GM18861 (cell line): ENCODE data around the gene TTLL11.
A peak's percentile ranks its signal among the peaks of the same experiment; 100 is the strongest.

ENCODE experiments used
- ATAC-seq: cut with Tn5 transposase; IDR thresholded peaks from one replicate; pipeline ENCODE4 v1.9.1; 2021; ENCODE audit not compliant: unreplicated experiment

The TTLL11 gene

DNA sequence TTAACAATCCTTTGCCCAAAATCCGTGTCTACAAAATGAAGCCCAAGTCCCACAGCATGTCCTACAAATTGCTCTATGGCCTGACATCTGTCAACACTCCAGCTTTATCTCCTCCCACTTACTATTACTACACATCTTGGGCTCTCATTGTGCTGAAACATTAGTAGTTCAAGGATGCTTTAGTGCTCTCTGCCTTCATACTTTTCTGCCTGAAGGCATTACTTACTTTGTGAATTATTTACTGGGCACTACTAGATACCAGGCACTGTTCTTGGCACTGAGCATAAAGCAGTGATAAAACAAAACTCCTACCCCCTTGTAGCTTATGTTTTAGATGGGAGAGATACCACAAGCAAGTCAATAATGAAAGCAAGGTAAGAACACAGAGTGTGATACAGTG lies 113.4 kb downstream of the TTLL11 start:
- ATAC-seq, result no peak

DNA sequence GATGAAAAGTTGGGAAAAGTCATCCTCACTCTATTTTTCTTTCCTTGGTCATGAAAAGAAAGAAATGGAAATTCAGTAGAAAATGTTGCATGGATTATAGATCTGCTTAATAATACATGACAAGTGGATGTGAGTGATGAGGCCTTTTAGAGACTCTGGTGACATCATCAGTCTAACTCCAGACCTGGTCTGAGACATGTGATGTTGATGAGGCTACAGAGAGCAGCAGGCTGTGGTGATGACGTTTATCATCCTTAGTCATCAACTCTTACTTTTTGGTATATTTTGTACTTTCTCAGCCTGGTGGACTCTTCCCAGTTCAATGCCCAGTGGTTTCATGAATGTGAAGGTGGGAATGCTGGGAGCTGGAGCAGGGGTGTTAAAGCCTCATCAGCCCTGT lies 116.4 kb downstream of the TTLL11 start:
- ATAC-seq, result no peak

DNA sequence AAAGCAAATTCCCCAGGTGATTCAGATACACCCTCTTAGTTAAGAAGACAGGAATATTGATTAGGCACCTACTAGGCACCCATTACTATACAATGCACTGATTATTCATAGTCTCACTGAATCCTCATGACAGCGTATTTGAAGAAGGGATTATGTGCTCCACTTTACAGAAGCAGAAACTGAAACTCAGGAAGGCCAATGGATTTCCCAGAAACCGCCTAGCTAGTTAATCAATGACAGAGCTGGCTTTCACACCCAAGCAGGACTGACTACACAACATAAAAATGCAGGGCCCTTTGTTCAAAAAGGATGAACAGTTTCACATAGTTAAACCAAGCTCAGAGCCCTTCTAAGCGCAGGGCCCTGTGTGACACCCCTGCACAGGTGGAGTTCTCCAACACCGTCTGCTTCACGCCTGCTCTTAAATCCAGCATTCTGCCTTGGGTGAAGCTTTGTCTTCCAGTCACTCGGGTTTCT lies 117.3 kb downstream of the TTLL11 start:
- no peak for ATAC-seq

DNA sequence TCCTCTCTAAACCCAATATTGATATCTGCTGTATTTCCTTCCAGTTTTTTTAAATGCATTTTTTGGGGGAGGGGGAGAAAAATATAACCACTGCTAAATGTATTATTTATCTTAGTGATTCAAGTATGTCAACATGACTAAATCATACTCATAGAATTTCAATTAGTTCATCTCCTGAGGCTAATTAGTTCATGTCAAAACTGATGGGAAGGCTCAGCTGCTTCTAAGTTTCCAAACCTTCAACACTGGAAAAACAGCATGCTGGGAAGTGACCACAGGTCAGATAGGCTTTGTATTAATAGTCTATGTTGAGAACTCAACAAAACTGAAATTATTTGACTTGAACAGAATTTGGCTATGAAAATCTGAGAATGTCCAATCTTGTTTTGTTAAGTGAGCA lies 118.7 kb downstream of the TTLL11 start:
- no peak for ATAC-seq

DNA sequence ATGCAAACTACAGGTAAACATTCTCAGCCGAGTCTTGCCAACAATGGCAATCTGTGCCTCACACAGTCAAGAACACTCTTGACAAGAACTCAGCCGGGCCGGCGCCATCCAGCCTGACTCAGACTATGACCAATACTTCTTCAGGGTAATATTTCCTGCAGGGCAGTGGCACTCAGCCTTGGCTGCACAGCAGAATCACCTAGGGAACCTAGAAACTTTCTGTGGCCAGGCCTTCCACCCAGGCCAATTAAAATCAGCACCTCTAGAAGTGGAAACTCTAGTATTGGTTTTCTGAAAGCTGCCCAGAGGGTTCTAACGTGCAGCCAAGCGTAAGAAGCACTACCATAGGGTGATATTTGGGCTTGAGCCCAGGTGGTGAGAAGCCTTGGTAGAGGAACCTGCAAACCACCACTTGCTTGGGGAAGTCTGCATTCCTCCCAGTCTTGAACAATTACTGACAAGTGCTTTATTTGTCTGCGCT lies 120.6 kb downstream of the TTLL11 start:
- peak; percentile 91 for ATAC-seq

DNA sequence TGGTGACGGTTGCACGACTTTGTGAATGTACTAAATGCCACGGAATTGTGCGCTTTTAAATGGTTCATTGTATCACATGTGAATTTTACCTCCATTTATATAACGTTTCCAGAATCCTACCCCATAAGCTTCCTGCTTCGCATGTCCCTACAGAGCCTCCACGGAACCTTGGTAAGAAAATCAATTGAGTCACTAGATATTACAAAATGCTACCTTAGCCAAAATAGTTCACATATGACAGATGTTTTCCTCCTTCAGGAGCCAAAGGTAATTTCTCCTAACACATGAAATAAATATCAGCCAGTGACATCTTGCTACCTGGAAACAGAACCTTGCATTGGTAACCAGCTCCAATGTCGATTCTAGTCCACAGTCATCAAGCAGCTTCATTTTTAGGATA lies 125.1 kb downstream of the TTLL11 start:
- ATAC-seq, result no peak

DNA sequence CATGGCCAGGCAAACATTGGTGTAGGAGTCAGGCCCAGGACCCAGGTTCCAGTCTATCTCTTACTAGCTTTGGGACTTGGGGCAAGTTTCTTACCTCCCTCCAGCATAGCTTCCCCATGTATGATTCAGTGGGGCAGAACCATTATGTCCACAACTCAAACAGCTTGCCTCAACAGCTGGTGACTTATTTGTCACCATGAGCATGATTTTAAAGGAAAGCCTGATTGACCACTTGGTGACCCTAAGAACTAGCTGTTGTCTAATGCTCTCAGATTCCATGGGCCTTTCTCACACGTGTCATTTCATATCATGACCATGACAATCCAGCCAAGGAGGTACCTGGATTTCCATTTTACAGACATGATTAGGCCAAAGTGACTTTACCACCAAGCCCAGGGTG lies 126.4 kb downstream of the TTLL11 start:
- no peak for ATAC-seq

DNA sequence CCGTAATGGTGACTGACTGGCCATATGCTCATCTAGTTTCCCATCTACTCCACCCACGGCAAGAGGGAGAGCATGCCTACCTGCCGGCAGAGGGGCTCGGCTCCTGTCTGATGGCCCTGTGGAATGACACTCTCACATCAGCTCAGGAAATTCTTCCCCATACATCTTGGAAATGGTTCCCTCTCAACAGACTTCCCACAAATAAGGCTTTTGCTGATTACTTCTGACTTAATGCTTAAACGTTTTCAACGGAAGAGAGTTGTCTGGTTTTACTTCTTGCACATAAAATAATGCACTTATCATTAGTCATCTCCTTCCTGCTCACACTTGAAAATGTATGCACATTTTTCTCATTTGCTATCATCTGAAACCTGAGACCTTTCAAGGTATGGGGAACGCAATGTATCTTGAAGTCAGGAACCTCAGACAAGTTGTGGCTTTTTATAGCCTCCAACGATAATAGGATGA lies 129.5 kb downstream of the TTLL11 start:
- ATAC-seq, result no peak

DNA sequence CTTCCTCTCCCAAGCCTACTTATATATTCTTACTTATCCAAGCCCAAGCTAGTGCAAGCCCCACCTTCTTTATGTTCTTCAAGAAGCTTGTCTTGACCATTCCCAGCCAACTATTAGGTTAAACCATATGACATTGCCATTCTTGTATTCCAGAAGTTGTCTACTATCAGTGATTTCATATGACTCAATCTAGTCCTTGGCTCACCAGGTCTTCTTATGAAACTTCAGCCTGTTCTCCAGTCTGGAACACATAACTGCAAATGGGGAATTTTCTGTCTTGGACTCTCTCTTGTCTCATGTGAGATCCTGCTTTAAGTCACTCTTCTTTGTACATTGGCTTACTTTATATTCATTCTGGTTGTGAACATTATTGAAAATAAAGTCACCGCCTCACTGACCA lies 130.7 kb downstream of the TTLL11 start:
- ATAC-seq, result no peak

DNA sequence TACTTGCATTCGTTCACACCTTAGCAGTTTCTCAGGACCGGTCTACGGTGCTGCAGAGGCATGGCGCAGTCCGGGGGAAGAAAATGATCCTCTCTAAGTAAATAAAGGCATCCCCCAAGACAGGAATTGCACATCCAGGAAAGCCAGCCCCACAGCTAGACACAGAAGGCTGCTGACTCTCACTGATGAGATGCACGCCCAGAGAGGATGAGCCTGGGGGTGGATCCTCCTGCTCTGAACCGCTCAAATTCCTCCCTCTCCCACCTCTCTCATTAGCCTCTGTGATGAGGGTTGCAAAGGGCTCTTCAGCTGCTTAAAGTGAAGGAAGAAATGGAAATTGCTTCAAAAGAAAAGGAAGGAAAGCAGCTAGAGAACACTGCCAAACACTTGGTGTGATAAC lies 132.4 kb downstream of the TTLL11 start:
- ATAC-seq, result no peak

DNA sequence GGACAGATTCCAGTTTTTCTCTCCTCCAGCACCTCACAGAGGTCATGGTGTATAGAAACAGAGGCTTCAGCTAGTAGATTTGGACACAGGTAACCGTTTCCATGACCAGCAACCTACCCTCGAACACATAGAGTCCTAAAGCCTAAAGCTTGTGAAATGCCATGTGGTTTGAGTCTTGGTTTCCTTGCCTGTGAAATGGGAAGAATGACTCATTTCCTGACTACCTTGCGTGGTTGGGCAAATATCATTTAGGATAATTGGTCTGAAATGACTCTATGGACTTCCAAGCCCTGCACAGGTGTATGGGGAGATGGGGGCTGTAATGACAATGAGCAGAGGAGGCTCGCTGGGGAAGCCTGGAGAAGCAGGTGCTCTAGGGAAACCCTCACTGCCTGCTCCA lies 134.6 kb downstream of the TTLL11 start:
- ATAC-seq, result no peak

DNA sequence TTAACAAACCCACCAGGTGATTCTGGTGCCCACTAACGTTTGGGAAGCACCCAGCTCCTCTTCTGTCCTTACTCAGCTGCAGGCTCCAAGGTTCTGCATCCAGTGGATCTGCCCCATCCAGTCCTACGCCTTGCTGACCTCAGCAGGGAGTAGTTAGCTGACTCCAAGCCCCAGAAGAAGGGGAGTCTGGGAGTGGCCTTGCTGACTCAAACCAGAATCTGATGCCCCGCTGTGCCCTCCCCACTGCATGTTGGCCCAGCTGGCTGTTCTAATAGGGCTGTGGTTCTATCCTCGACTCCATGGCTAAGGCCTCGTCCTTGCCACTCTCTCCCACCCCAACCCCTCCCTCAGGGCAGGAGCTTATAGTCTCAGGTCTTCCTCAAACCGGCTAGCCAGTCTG lies 136.3 kb downstream of the TTLL11 start:
- no peak for ATAC-seq

DNA sequence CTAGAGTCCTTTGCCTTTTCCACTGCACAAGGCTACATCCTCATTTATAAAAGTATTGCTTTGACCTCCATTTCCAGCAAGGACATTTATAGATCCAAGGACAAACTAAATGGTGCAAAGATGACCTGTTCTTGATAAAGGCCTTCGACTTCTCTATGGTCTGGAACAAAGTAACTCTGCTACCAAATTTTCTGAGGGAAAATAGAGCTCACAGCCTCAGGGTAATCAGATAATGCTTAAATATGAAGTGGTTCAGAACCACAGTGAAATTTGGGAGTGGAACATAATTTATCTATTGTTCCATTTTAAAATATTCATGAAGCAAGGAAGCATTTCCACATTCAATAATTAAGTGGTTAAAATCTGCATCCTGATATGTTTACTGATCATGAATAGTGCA lies 137.5 kb downstream of the TTLL11 start:
- no peak for ATAC-seq

DNA sequence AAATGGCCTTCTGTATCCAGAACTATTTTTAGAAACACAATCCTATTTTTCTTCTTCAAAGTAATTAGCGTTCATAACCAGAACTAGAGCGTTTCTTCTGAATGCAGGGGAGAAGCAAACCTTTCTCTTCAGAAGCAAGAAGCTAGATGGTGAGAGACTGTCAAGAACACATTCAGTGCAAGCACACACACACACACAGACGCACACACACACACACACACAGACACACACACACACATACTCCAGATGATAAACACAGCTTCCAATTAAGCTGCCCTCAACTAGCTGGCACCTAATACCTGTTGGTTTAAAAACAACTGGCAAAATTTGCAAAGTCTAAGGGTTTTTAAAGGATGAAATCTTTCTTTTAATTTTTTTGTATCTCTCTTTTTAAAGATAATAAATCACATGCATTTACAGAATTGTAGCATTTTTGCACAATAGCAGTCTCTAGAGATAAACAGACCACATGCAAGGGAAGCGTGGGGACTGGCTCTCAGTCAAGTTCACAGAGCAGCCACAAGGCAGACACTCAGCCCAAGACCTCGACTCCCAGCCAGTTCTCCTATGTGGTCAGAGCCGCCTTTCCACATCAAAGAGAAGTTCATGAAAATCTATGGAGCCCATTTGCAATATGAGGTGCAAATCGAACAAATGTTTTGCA lies 138.5 kb downstream of the TTLL11 start:
- ATAC-seq, result no peak

DNA sequence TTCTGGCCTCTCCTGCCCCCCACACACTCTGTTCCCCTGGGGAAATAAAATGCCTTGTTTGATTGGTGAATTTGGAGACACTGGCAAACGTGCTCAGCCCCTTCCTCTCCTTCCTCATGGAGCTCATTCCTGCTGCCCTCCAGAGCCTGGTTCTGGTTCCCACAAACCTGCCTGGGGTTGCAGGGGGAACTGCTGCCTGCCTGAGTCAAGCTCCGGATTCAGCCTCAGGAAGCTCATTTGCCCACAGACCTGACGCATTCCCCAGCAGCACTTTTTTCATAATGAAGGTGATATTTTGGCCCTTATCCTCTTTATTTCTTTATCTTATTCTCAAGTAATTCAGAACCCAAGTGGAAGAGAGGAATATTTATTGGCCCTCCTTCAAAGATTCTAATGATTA lies 140.5 kb downstream of the TTLL11 start:
- ATAC-seq, result no peak

DNA sequence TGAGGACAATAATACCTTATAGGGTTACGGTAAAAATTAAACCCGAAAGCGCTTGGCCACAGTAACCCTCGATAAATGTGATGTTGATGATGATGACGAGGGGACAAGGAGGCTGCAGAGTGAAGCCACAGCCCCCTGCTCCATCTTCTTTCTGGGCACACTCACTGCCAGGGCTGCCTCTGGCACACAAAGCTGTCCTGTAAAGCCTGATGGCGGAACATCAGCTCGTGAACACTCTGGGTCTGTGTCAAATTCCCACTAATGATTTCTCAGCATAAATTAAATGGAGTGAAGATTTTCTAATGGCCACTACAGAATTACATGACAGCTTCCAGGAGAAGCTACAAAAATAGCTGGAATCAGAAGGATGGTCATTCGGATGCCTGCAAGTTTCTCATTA lies 142.2 kb downstream of the TTLL11 start:
- ATAC-seq, result no peak

DNA sequence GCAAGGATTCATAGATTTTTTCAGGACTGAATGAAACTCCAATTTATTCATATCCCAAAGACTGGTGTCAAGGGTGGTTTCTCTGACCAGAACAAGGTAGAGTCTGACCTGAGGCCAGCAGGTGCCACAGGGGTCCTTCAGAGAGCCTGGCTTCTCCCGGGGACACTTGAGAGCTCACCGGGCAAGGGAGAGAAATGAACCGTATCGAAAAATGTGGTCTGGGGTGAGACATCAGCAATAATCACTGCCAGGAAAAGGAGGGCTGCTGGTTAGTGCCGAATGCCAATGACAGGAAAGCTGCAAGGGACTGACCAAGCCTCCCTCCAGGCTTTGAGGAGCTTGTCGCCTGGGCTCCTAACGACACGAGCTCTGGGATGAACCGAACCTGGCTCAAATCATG lies 142.7 kb downstream of the TTLL11 start:
- no peak for ATAC-seq

DNA sequence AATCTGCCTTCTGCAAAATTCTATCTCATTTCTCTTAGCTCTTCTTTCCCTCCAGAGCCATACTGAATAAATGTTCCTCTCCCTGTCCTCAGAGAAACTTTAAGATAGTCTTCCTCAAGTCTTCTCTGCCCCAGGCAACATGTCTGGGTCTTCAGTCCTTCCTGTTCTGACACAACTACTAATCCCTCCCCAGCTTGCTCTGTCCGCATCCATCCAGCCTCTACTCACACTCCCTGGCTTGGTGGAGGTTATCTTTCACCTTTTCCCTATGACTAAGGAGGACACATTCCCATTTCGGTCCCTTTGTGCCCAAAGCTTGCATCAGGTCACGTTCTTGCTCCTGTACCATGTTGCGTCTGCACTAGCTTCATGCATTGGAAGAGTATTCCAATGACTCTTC lies 143.3 kb downstream of the TTLL11 start:
- no peak for ATAC-seq

DNA sequence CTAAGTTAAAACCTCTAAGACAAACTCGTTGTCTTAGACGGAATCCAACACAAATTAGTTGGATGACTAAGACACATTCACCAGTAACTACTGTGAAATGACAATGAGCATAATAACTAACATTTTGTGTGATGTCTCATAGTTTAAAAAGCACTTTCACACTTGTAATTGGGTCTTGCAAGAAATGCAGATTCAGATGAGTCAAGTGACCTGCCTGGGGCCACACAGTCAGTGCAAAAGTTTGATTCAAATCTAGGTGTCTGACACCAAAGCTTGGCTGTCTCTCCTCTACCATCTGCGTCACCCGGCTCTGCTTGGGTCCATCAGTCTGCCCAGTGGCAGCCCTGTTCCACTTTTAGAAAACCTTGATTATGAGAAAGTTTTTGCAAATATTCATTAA lies 143.7 kb downstream of the TTLL11 start:
- no peak for ATAC-seq

DNA sequence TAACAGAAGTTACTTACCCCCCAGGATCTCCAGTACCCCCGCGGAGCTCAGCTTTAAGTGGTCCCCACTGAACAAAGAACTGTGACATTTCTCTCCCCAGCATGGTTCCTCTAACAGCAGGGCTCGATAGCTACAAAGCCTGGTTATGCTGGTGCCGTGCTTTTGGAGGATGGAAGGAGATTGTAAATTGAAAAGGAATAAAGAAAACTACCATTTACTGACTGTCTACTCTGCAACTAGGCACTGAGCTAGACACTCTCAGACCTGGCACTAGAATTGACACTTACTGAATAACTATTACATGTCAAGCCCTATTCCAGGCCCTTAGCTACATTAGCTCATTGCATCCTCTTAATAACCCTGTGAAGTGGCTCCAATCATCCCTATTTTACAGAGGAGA lies 145.3 kb downstream of the TTLL11 start:
- no peak for ATAC-seq

DNA sequence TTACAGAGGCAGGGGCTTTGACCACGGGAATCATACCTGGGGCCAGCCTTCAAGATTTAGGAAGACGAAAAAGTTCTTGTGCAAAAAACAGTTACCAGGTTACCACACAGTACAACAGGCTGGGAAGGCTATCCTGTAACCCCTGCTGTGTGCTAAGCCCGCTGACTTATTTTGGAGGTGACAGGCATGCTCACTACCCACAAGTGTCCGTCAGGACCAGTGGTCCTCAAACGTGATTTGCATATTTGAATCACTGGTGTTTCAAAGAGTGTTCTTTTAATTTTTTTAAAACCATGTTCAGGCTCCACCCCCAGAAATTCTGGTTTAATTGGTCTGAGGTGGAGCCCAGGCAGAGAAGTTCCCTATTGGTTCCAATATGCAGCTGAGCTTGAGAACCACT lies 146.6 kb downstream of the TTLL11 start:
- ATAC-seq, result no peak

DNA sequence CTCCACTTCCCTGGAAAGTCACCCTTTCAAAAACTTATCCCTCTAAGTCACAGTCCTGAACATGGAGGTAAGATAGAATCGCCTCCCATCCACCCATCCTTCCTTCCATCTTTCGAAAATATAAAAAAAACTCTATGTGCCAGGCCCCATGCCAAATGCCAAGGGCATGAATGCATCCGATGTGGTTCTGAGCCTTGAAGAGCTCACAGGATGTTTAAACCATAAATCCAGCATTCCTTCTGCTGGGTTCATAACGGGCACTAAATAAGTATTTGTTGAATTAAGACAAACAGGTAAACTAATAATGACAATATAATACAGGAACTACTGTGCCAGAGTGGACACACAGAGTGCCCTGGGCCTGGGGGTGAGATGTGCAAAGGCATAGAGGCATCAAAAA lies 147.3 kb downstream of the TTLL11 start:
- ATAC-seq, result no peak

DNA sequence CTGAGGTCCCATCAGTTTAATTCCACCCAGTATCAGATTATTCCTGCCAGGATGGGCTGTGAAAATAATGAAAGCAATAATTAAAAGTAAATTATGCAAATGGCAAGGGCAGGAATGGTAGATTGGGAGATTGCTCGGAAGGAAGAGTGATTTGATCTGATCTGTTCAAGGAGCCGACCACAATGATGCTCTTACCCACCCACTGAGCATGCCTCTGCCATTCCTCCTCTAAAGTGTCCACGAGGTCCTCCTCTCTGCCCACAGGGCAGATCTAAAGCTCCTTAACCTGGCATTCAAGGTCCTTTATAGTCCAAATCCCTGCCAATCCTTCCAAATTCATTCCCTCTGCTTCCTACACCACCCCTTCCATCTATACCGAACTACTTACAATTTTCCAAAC lies 147.8 kb downstream of the TTLL11 start:
- no peak for ATAC-seq
